ENCODE measurements around the gene TTPAL.

DNA sequence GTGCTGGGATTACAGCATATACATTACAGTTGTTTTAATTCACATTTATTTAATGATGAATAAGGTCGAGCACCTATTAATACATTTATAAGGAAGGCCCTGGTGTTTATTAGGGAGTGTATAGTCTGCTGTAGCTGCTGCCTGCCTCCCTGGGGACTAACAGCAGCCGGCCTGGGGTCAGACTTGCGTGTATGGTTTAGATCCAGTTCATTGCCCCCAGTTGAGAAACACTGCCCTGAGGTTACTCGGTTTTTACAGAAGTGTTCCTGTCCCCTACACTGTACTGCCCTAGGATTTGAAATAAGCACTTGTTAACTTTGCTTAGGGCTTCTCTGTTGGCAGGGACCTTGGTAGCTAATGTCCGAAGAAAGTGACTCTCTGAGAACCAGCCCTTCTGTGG, 4.0 kb downstream of the TTPAL start:
- TF ChIP-seq POLR2A (IDR thresholded peaks at IDR 0.05) (no peak), CTCF (IDR thresholded peaks at IDR 0.05) (no peak), POLR2AphosphoS5 (IDR thresholded peaks at IDR 0.05) (no peak)

Measured in gastroesophageal sphincter (tissue), 3 donors.